Esophagus muscularis mucosa (tissue), 3 donors: ENCODE results near the gene DAPK2.

Source experiments
- CTCF ChIP-seq, 3 experiments: fragments of 200-600 bp in 2 of 3; fragments of 450-650 bp in 1 of 3; sonication (generic) in 2 of 3; IDR thresholded peaks; one replicate each; pipeline ENCODE4 v1.5.1; 2017 to 2019; ENCODE audit warnings: antibody characterized with exemption in 3 of 3, mild to moderate bottlenecking in 2 of 3, moderate library complexity in 1 of 3
- POLR2A ChIP-seq: fragments of 450-650 bp; IDR thresholded peaks from one replicate; pipeline ENCODE4 v1.6.1; 2017; ENCODE audit warnings: antibody characterized with exemption, moderate library complexity, mild to moderate bottlenecking, low read depth
- POLR2AphosphoS5 ChIP-seq, 2 donors: sonication (generic); formaldehyde crosslinking; IDR thresholded peaks; one replicate each; pipeline ENCODE4 v1.6.1; 2017; ENCODE audit warnings: antibody characterized with exemption in 2 of 2

GRCh38 chr15:63995789-63996188 lies 50.5 kb downstream of the DAPK2 start:
- TF ChIP-seq CTCF (IDR thresholded peaks at IDR 0.05) (no peak), POLR2A (no peak), POLR2AphosphoS5 (IDR thresholded peaks at IDR 0.05) (no peak)
